ENCODE results near the gene RRAS. TPM values are rescaled to one million over a fixed set of nuclear protein-coding genes. Genes with fewer than 3 reads are reported as not detected.

Gene RRAS
- total RNA-seq, 4 donors from 2014 or later = 14.0 to 20.2 (median 18.8) TPM

GRCh38 chr19:49597703-49597974 is 42.3 kb downstream of the RRAS start:
- TF ChIP-seq CTCF (IDR thresholded peaks at IDR 0.05) = no peak
- no peak for TF ChIP-seq POLR2A (IDR thresholded peaks at IDR 0.05)
- H3K4me3 ChIP-seq (ENCODE audit: low read depth, poor library complexity, severe bottlenecking) = no peak overlapping the region
- intact Hi-C loops (cut with DNase I; ENCODE audit: low total_unique reads) = no loop called here
- DNase-seq (ENCODE audit: low spot score in 2 of 2) = no peak
- 93 to 95% methylated on average over 29 of the region's 29 CpGs for WGBS, 2 donors

- intact Hi-C loops (cut with DNase I; ENCODE audit: low total_unique reads) = no loop called here
- no peak for DNase-seq (ENCODE audit: low spot score in 2 of 2)
- H3K4me3 ChIP-seq (ENCODE audit: low read depth, poor library complexity, severe bottlenecking) = no peak overlapping the region
- TF ChIP-seq CTCF (IDR thresholded peaks at IDR 0.05) (no peak), POLR2A (IDR thresholded peaks at IDR 0.05) (no peak)
- 95 to 96% methylated on average over 50 to 53 of the region's 65 CpGs for WGBS, 2 donors
Observed at GRCh38 chr19:49596954-49597702, 42.8 kb downstream of the RRAS start.

GRCh38 chr19:49596407-49596806 is 43.5 kb downstream of the RRAS start:
- intact Hi-C loops (cut with DNase I; ENCODE audit: low total_unique reads) = no loop called here
- DNase-seq (ENCODE audit: low spot score in 2 of 2) = no peak
- WGBS, 2 donors = 91 to 95% methylated on average over 10 to 11 of the region's 15 CpGs
- no peak for TF ChIP-seq POLR2A (IDR thresholded peaks at IDR 0.05)
- no peak for TF ChIP-seq CTCF (IDR thresholded peaks at IDR 0.05)
- no peak overlapping the region for H3K4me3 ChIP-seq (ENCODE audit: low read depth, poor library complexity, severe bottlenecking)

- intact Hi-C loops (cut with DNase I; ENCODE audit: low total_unique reads) = no loop called here
- DNase-seq (ENCODE audit: low spot score in 2 of 2) = no peak
- TF ChIP-seq CTCF (IDR thresholded peaks at IDR 0.05) (no peak), POLR2A (IDR thresholded peaks at IDR 0.05) (no peak)
- H3K4me3 ChIP-seq (ENCODE audit: low read depth, poor library complexity, severe bottlenecking) = no peak overlapping the region
- 92 to 93% methylated on average over 29 to 32 of the region's 32 CpGs for WGBS, 2 donors
Observed at GRCh38 chr19:49595819-49596404, 44.0 kb downstream of the RRAS start.

GRCh38 chr19:49594993-49595818 is 44.7 kb downstream of the RRAS start:
- no peak for DNase-seq (ENCODE audit: low spot score in 2 of 2)
- TF ChIP-seq CTCF (IDR thresholded peaks at IDR 0.05) (no peak), POLR2A (IDR thresholded peaks at IDR 0.05) (no peak)
- intact Hi-C loops (cut with DNase I; ENCODE audit: low total_unique reads) = loop anchor here (5.0 kb wide), 1 partner anchor 42 kb away; no protein-coding TSS in a partner anchor
- 91 to 95% methylated on average over 13 to 28 of the region's 35 CpGs for WGBS, 2 donors
- no peak overlapping the region for H3K4me3 ChIP-seq (ENCODE audit: low read depth, poor library complexity, severe bottlenecking)
